CD14-positive monocyte (primary cell): Measurements from ENCODE around the gene CNTN4. TPM values are rescaled to one million over a fixed set of nuclear protein-coding genes. Genes with fewer than 3 reads are reported as not detected.

Source experiments
- DNase-seq, 3 donors: peaks; one replicate each; pipeline ENCODE4 v3.0.0-alpha.2; 2011 to 2022
- H2AFZ ChIP-seq: 2 replicates; pipeline ENCODE4 v1.6.0; 2012; ENCODE audit warnings: mild to moderate bottlenecking, low read depth, low read length, inconsistent platforms; ENCODE audit not compliant: insufficient read depth, poor library complexity, severe bottlenecking
- H3K27ac ChIP-seq, 2 donors: 1 replicate in 1 of 2; 2 replicates in 1 of 2; pipeline ENCODE4 v1.5.1; 2012 to 2013; ENCODE audit warnings: low read length in 2 of 2, control low read depth in 1 of 2, inconsistent platforms in 1 of 2, low read depth in 1 of 2, mild to moderate bottlenecking in 1 of 2
- H3K27me3 ChIP-seq, 2 donors: one replicate each; pipeline versions ENCODE4 v1.6.0 to v1.6.1; 2011 to 2013; ENCODE audit warnings: low read length in 2 of 2; ENCODE audit not compliant: control insufficient read depth in 2 of 2, insufficient read depth in 2 of 2
- H3K36me3 ChIP-seq, 2 donors: replicated peaks in 1 of 2; 1 replicate in 1 of 2; 2 replicates in 1 of 2; pipeline versions ENCODE4 v1.5.1 to v1.6.1; 2012 to 2013; ENCODE audit warnings: low read length in 2 of 2, control low read depth in 1 of 2, inconsistent platforms in 1 of 2, mild to moderate bottlenecking in 1 of 2; ENCODE audit not compliant: insufficient read depth in 2 of 2, control insufficient read depth in 1 of 2
- H3K4me1 ChIP-seq, 2 donors: 1 replicate in 1 of 2; 2 replicates in 1 of 2; pipeline versions ENCODE4 v1.5.1 to v1.6.1; 2012 to 2013; ENCODE audit warnings: low read length in 2 of 2, control low read depth in 1 of 2, inconsistent platforms in 1 of 2, mild to moderate bottlenecking in 1 of 2, moderate library complexity in 1 of 2; ENCODE audit not compliant: insufficient read depth in 2 of 2, control insufficient read depth in 1 of 2
- H3K4me2 ChIP-seq: replicated peaks from 2 replicates; pipeline ENCODE3; 2012; ENCODE audit warnings: low read length, moderate library complexity, mild to moderate bottlenecking; ENCODE audit not compliant: poor library complexity, severe bottlenecking; ENCODE audit errors: extremely low read depth
- H3K4me3 ChIP-seq, 3 experiments: fragments of 200-600 bp in 1 of 3; sonication (generic) in 1 of 3; replicated peaks in 1 of 3; 1 replicate in 2 of 3; 2 replicates in 1 of 3; pipeline ENCODE4 v1.5.1; 2011 to 2013; ENCODE audit warnings: low read length in 3 of 3, mild to moderate bottlenecking in 3 of 3, control low read depth in 2 of 3, low read depth in 2 of 3, inconsistent platforms in 1 of 3, moderate library complexity in 1 of 3
- H3K79me2 ChIP-seq: 2 replicates; pipeline ENCODE4 v1.6.0; 2012; ENCODE audit warnings: mild to moderate bottlenecking, control low read depth, inconsistent platforms, low read length, moderate library complexity; ENCODE audit not compliant: insufficient read depth
- H3K9ac ChIP-seq: 2 replicates; pipeline ENCODE4 v1.6.0; 2017; ENCODE audit warnings: low read length, mild to moderate bottlenecking; ENCODE audit not compliant: insufficient read depth, poor library complexity, severe bottlenecking
- H3K9me3 ChIP-seq, 2 donors: replicated peaks in 1 of 2; 1 replicate in 1 of 2; 2 replicates in 1 of 2; pipeline versions ENCODE4 v1.5.1 to v1.6.1; 2012 to 2013; ENCODE audit warnings: low read length in 2 of 2, control low read depth in 1 of 2; ENCODE audit not compliant: control insufficient read depth in 1 of 2, insufficient read depth in 1 of 2
- H4K20me1 ChIP-seq: 2 replicates; pipeline ENCODE4 v1.6.0; 2012; ENCODE audit warnings: mild to moderate bottlenecking, low read length, control low read depth, moderate library complexity; ENCODE audit not compliant: insufficient read depth
- H3K27ac Mint-ChIP-seq, 7 donors: one replicate each; pipeline ENCODE4 v1.8.0; 2020; ENCODE audit warnings: mild to moderate bottlenecking in 7 of 7, mixed read lengths in 7 of 7, moderate library complexity in 6 of 7, inconsistent platforms in 2 of 7
- H3K27me3 Mint-ChIP-seq, 3 donors: one replicate each; pipeline ENCODE4 v1.8.0; 2021 to 2022; ENCODE audit warnings: low read depth in 3 of 3, mild to moderate bottlenecking in 3 of 3, mixed read lengths in 3 of 3, moderate library complexity in 3 of 3, inconsistent platforms in 1 of 3
- H3K36me3 Mint-ChIP-seq, 2 donors: one replicate each; pipeline ENCODE4 v1.8.0; 2020; ENCODE audit warnings: mixed read lengths in 2 of 2, inconsistent platforms in 1 of 2, mild to moderate bottlenecking in 1 of 2
- H3K4me1 Mint-ChIP-seq: one replicate; pipeline ENCODE4 v1.8.0; 2020; ENCODE audit warnings: mild to moderate bottlenecking, mixed read lengths
- H3K4me3 Mint-ChIP-seq, 2 donors: one replicate each; pipeline ENCODE4 v1.8.0; 2020; ENCODE audit warnings: mild to moderate bottlenecking in 2 of 2, mixed read lengths in 2 of 2, moderate library complexity in 1 of 2
- H3K9me3 Mint-ChIP-seq, 7 donors: one replicate each; pipeline ENCODE4 v1.8.0; 2020 to 2022; ENCODE audit warnings: mixed read lengths in 7 of 7, mild to moderate bottlenecking in 6 of 7, moderate library complexity in 6 of 7, inconsistent platforms in 2 of 7
- CTCF ChIP-seq: fragments of 200-600 bp; IDR thresholded peaks from one replicate; pipeline ENCODE4 v1.8.0; 2022; ENCODE audit warnings: antibody characterized with exemption, mild to moderate bottlenecking
- WGBS: methylation state at CpG from one replicate; pipeline ENCODE4 v1.1.5; 2013; ENCODE audit warnings: missing lambda C conversion rate; ENCODE audit not compliant: insufficient coverage; 5-methylcytosine and 5-hydroxymethylcytosine counted together
- intact Hi-C, 2 donors: fragments of 100-400 bp; cut with micrococcal nuclease; formaldehyde crosslinking; loops; one replicate each; pipeline versions ENCODE4 v1.15.0 to v1.15.1; 2023
- polyA plus RNA-seq, 3 donors: library from polyadenylated mRNA; depleted of rRNA in 1 of 3; unstranded in 2 of 3; stranded (reverse) in 1 of 3; fragments of 300-500 nt in 2 of 3; fragments of >200 nt in 1 of 3; fragmentation: Illumina TruSeq in 2 of 3; gene quantifications; 1 replicate in 2 of 3; 2 replicates in 1 of 3; pipeline ENCODE4 v1.2.3, GENCODE V29; 2012 to 2021

The CNTN4 gene
- polyA plus RNA-seq, 3 donors: not detected

- no peaks in the 10 kb centered on the region for H3K79me2 ChIP-seq
- H3K4me2 ChIP-seq: no peak overlapping the region
- H3K27me3 ChIP-seq: no peaks in the 10 kb centered on the region
- no peaks in the 10 kb centered on the region for H4K20me1 ChIP-seq
- no peaks in the 10 kb centered on the region for H3K4me1 ChIP-seq
- H3K36me3 Mint-ChIP-seq: no peaks in the 10 kb centered on the region
- no peaks in the 10 kb centered on the region for H3K4me1 Mint-ChIP-seq
- no peak for DNase-seq
- intact Hi-C loops: no loop called here
- H2AFZ ChIP-seq: no peak overlapping the region
- H3K9me3 ChIP-seq: no peaks in the 10 kb centered on the region
- no peak overlapping the region for H3K27ac ChIP-seq
- no peak overlapping the region for H3K4me3 ChIP-seq
- no peak overlapping the region for H3K27ac Mint-ChIP-seq
- peaks cover 0 to 14% (median 3%) of the 10 kb centered on the region in 7 donors for H3K9me3 Mint-ChIP-seq
- no CpG with 5 or more reads among the region's 1 CpG for WGBS
- TF ChIP-seq CTCF: no peak
- H3K9ac ChIP-seq: no peak overlapping the region
- no peaks in the 10 kb centered on the region for H3K27me3 Mint-ChIP-seq
- H3K36me3 ChIP-seq: no peaks in the 10 kb centered on the region
- H3K4me3 Mint-ChIP-seq: no peak overlapping the region
Observed at GRCh38 chr3:2793987-2794386, 695.3 kb downstream of the CNTN4 start.

- H3K4me2 ChIP-seq: no peak overlapping the region
Observed at GRCh38 chr3:2802429-2802828, 703.8 kb downstream of the CNTN4 start.

More at GRCh38 chr3:2802429-2802828, 703.8 kb downstream of the CNTN4 start:
- Mint-ChIP-seq H3K9me3 (peaks cover 2 to 19% (median 7%) of the 10 kb centered on the region in 7 donors), H3K36me3 (no peaks in the 10 kb centered on the region), H3K4me1 (no peaks in the 10 kb centered on the region), H3K27me3 (no peaks in the 10 kb centered on the region), H3K27ac (no peak overlapping the region), H3K4me3 (no peak overlapping the region)
- Histone ChIP-seq H3K27me3 (no peaks in the 10 kb centered on the region), H3K9ac (no peak overlapping the region), H3K79me2 (no peaks in the 10 kb centered on the region), H3K4me1 (no peaks in the 10 kb centered on the region), H2AFZ (no peak overlapping the region), H3K9me3 (peaks cover 3 to 19% of the 10 kb centered on the region in 2 donors), H3K36me3 (no peaks in the 10 kb centered on the region), H3K27ac (no peak overlapping the region), H3K4me3 (no peak overlapping the region), H4K20me1 (no peaks in the 10 kb centered on the region)
- intact Hi-C loops: no loop called here
- WGBS: 63% methylated on average over 3 of the region's 7 CpGs
- no peak for DNase-seq
- no peak for TF ChIP-seq CTCF
